Measurements from ENCODE around the gene TNFAIP3.
"Not testable (repeated sequence)": the region's sequence is repeated elsewhere in the genome, so short reads cannot be mapped to it uniquely, and the experiment has no call there.

Gene TNFAIP3

DNA sequence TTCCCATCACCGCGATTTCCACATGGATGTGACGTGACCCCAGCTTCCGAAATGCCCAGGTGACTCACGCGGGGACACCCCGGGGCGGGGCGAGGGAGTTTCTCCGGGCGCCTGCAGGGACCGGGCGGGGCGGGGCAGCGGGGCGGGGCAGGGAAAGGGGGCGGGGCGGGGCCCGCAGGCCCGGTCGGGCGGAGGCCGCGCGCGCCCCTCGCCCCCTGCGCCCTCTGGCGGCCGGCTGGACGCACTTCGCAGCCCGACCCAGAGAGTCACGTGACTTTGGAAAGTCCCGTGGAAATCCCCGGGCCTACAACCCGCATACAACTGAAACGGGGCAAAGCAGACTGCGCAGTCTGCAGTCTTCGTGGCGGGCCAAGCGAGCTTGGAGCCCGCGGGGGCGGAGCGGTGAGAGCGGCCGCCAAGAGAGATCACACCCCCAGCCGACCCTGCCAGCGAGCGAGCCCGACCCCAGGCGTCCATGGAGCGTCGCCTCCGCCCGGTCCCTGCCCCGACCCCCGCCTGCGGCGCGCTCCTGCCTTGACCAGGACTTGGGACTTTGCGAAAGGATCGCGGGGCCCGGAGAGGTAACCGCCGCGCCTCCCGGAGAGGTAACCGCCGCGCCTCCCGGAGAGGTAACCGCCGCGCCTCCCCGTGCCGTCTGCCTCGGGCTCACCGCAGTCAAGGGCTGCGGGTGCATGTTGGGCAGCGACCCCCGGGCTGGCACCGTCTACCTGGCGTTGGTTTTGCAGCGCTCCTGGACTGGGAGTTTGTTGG is at the start of gene TNFAIP3:
Gene TNFAIP3 (plus strand): TSS at position 346 of the 771 bp plus-strand sequence. CDS start 3,969 bp downstream, outside the sequence.
- DNase-seq, result peak; percentile 94

DNA sequence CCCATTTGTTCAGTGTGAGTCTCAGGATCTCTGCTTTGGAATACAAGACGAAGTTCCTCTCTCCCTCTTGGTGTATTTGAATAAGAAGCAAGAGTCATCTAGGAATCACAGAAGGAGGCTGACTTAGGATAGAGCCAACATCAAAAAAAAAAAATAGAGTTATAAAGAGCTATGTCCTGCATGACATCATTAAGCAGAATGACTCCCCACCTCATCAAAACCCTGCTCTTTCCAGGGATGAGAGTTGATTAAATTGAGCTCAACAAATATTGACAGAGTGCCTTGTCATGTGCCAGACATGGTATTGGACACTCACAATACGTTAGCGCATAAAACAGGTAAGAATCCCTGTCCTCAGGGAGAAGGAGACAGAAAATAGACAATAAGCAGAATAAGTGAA is 48.6 kb upstream of the TNFAIP3 start:
- no peak for DNase-seq

DNA sequence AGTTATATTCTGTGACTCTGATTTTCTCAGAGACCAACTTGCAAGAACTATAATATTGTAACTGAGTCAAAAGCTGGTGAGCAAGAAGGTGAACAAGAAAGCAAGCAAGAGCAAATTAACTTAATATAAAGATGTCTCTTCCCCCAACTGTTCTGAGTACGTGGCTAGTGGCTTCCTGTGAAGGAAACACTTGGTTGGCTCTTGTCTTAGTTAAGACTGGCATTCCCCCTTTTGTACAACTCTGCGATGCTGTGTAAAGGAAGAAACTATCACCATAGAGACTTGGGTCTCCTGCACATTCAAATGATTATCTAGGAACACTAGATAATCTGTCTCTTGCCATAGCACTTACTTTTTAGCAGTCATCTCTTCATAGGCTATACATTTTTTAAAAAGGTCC is 47.3 kb upstream of the TNFAIP3 start:
- DNase-seq, result peak in 1 of 2 experiments; percentile 41

DNA sequence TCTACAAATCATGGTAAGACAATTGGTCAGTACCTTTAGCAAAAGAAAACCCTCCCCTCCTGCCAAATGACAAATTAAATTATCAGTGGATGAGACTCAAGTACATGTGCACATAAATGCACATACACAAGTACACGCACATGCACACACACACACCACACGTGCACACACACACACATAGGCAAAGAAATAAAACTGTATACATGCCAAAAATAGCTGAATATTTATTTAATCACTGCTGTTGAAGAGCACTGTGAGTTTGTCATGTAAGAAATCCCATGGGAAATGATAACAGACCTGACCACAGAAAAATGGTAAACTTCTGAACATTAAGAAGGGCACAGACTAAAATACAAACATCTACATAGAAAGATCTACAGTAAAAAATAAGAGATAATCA is 46.6 kb upstream of the TNFAIP3 start:
- no peak for DNase-seq

DNA sequence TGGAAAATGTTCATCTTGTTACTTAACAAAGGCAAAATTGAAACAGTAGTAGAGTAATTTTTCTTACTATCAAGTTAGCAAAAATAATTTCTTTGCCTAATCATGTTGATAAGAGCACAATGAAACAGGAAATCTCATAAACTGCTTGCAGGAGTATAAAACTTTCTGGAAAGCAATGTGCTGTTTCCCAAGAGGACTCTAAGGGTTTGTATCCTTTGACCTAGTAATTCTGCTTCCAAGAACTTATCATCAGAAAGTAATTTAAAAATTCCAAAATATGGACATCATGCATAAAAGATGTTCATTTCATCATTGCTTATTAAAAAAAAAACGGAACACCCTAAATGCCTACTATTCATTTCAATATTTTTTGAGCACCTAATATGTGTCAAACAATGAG is 46.1 kb upstream of the TNFAIP3 start:
- no peak for DNase-seq

DNA sequence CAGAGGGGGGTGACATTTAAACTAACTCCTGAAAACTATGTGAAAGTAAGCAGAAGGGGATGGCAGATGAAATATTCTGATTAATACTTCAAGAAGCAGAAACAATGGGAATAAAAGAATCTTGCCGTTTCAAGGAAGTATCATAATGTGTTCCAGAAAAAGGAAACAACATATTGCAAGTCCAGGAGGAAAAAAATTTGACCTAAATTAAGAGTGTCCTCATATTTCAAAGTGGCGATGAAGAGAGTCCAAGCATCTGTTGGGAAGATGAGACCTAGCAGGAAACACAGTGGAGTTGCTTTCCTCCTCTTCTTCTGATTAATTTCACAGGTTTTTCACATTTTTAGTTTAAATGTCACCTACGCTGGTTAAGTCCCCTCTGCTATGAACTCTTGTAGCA is 45.6 kb upstream of the TNFAIP3 start:
- DNase-seq, result no peak

DNA sequence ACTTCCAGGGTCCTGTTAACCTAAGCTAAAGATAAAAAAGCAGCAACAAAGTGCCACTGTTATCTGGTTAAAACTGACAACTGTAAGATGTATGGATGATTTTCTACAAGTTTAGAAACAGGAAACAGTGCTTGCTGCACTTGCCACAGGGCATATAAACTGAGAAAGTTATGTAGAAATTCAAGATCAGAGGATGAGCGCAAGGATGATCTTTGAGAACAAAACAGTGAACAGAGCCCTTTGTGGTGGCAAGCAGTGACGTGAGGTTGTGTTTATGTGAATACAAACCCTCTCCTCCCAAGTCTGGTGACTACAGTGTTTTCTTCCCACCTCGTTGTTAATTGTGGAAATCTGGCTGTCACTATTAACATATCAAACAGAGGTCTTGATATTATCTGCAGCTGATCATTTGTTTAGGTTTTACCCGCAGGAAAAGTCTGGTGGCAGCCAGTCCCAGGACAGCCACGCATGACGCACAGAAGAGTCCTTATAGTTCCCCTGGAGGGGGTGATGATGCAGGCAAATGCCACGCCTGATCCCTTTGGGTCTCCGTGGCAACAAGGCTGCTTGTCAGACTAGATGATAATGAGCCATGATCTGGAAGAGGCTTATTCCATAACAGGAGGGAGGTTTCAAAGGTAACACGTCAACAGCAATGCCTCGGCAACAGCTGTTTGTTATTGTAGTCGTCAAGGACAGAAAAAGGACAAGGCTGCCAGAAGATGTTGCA is 43.1 kb upstream of the TNFAIP3 start:
- DNase-seq, result peak in 1 of 2 experiments; percentile 73

DNA sequence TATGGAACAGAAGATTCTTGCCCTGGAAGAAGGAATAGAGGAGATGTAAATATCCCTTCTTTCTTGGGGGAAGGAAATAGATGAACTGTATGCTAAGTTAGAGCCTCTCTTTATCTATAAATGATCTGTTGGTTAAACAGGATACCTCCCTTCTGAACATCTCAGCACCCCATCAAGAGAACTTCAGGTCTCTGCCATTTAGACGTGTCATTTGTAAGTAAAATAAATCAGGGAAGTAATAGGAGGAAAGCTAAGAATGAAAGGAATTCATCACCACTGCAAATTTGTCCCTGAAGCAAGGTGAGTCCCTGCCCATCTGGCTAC is 42.5 kb upstream of the TNFAIP3 start:
- DNase-seq, result no peak

DNA sequence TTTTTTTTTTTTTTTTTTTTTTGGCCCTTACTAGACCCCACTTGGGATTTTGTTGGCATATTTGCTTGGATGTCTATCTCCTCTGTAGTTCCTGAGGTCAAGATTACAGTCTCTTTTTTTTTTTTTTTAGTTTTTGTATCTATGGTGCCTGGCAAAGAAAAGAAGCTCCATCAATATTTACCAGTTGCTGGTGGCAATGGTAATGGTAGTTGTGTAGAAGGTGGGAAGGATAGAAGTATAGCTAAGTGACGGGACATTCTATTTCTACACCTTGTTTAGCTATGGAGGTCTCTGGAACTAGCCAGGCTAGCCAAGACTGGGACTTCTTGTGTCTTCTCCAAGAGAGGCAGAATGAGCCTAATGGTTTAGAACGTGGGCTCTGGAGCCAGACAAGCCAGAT is 42.2 kb upstream of the TNFAIP3 start:
- no peak for DNase-seq

DNA sequence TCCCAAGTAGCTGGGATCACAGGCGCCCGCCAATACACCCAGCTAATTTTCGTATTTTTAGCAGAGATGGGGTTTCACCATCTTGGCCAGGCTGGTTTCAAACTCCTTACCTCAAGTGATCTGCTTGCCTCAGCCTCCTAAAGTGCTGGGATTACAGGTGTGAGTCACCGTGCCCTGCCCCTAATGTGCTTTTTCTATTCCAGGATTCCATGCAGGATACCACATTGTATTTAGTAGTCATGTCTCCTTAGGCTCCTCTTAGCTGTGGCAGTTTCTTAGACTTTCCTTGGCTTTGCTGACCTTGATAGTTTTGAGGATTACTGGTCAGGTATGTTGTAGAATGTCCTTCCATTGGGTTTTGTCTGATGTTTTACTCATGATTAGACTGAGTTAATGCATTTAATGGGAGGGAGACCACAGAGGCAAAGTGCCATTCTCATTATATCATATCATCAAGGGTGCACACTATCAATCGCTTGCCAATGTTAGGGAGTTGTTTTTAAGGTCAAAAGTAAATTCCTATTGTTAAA is 39.6 kb upstream of the TNFAIP3 start:
- DNase-seq, result no peak

DNA sequence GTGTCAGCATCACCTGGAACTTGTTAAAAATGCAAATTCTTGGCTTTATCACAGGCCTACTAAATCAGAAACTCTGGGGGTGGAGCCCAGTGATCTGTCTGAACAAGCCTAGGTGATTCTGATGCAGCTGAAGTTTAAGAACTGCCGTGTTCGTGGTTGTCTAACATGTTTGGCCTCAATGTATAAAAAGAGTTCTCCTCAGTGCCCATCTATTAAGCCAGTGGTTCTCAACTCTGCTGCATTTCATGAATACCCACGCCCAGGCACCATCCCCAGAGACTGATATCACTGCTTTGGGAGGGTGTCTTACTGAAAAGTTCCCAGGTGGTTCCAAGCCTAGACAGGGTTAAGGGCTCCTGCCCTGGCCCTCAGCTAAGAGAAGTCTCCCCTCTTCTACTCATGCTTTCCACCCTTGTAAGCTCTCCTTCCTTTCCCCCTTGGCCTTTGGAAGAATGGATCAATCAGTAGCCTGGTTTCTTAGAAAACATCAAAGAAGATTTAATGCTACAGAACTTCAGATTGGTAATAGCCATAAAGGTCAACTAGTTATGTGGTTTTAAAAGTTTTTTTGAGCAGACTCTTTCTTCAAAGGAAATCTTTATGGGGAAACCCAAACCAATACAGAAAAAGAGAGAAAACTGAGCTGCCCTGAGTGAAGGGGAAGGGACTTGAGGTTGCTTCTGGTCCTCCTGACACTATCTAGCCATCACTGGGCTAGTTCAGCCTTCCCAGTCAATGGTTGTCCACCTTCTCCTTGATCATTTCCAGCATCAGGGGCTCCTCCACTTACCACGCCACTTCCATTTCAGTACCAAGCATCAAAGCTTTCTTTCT is 38.9 kb upstream of the TNFAIP3 start:
- DNase-seq, result peak in 1 of 2 experiments; percentile 28

DNA sequence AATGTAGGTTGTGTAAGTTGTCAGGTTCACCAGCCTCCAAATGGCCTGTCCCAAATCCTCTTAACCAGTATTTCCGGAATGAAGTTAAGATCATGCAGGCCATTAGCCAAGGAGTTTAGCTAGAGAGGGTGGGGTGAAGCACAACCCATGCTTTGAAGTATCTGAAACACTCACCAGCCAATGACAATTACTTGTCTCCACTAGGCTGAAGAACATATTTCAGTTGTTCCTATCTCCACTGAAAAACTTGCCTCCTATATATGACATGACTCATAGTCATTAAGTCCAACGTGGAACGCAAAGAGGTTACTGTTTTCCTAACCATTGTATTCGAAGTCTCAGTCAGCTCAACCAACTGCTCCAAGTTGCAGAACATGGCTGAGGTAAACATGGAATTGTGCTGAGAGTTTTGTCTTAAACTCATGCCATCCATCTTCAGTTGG is 37.4 kb upstream of the TNFAIP3 start:
- no peak for DNase-seq

DNA sequence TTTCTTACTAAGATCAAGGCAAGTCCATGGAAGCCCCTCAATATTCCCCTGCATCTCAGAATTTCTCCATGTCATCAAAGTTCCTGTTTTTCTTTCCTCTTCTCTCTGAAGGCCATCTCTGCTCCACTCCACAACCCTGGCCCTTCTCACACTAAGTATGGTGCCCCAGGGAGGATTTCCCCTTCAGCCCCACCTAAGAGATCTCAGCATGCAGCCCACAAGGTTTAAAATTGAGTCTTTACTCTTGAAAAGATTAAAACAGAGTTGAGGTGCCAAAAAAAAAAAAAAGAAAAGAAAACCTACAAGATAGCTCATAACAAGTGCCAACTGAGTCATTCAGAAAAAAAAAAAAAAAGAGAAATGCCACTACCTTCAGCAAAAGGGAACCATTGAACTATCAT is 36.5 kb upstream of the TNFAIP3 start:
- no peak for DNase-seq

DNA sequence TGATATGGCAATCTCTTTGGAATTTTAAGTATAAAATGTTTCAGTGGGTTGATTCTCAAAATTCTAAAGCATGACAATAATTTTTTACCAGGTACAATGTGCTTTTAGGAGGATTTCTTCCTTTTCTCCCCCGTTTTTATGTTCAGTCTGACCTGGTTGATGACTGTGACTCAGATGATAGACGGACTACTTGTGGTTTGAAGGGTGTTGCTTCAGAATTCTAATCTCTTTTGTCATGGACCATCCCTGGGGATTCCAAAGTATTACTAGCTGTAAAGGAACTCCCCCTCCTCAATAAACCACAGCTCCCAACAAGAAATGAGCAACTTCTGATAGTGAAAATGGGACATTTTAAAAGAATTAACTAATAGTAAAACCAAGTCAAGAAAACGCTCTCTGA is 34.9 kb upstream of the TNFAIP3 start:
- DNase-seq, result no peak

DNA sequence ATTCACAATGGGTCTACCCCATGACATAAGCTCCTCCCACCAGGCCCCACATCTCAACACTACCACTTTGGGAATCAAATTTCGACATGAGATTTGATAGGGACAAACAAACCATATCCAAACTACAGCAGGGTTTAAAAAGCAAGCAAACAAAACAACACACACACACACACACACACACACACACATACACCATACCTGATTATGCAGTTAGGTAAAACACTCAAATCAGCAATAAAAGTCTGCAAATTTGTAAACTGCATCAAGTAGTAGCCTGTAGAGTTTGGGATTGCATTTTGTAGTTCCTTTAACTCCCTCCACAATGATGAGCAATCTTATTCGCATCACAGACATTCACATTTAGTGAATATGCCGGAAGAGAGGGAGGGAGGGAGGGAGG is 32.6 kb upstream of the TNFAIP3 start:
- no peak for DNase-seq

DNA sequence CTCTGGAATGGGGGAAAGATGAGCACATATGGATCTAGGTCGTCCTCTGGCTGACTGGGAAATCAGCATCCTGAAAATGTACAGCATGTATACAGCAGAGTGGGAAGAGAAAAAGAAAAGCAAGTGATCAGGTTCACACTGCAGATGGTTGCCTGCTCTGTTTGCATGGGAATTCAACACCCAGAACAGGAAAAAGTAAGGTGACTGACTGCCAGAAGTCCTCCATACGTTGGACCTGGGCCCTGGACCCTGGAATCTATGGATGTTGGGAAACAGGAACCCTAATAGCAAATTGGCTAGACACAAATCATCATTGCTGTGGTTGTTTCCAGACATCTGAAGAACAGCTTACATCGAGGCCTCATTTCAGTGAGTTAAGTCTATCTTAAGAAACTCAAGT is 30.3 kb upstream of the TNFAIP3 start:
- DNase-seq, result no peak

DNA sequence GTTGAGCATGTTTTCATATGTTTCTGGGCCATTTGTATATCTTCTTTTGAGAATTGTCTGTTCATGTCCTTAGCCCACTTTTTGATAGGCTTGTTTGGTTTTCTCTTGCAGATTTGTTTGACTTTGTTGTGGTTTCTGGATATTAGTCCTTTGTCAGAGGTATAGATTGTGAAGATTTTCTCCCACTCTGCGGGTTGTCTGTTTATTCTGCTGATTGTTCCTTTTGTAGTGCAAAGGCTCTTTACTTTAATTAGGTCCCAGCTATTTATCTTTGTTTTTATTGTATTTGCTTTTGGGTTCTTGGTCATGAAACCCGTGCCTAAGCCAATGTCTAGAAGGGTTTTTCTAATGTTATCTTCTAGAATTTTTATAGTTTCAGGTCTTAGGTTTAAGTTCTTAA is 29.0 kb upstream of the TNFAIP3 start:
- DNase-seq, result not testable (repeated sequence)

DNA sequence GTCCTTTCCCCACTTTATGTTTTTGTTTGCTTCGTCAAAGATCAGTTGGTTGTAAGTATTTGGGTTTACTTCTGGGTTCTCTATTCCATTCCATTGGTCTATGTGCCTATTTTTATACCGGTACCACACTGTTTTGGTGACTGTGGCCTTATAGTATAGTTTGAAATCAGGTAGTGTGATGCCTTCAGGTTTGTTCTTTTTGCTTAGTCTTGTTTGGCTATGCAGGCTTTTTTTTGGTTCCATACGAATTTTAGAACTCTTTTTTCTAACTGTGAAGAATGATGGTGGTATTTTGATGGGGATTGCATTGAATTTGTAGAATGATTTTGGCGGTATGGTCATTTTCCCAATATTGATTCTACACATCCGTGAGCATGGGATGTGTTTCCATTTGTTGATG is 28.5 kb upstream of the TNFAIP3 start:
- DNase-seq, result not testable (repeated sequence)

DNA sequence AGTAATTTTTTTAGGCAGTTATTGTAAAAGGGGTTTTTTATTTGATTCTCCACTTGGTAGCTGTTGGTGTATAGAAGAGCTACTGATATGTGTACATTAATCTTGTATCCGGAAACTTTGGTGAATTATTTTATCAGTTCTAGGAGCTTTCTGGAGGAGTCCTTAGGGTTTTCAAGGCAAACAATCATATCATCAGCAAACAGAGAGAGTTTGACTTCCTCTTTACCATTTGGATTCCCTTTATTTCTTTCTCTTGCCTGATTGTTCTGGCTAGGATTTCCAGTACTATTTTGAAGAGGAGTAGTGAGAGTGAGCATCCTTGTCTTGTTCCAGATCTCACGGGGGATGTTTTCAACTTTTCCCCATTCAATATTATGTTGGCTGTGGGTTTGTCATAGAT is 28.0 kb upstream of the TNFAIP3 start:
- no peak for DNase-seq

DNA sequence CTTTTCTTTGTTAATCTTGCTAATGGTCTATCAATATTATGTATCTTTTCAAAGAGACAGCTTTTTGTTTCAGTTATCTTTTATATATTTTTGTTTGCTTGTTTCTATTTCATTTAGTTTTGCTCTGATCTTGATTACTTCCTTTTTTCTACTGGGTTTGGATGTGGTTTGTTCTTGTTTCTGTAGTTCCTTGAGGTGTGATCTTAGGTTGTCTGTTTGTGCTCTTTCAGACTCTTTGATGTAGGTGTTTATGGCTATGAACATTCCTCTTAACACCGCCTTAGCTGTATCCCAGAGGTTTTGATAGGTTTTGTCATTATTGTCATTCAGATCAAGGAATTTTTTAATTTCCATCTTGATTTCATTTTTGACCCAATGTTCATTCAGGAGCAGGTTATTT is 26.8 kb upstream of the TNFAIP3 start:
- DNase-seq, result no peak

DNA sequence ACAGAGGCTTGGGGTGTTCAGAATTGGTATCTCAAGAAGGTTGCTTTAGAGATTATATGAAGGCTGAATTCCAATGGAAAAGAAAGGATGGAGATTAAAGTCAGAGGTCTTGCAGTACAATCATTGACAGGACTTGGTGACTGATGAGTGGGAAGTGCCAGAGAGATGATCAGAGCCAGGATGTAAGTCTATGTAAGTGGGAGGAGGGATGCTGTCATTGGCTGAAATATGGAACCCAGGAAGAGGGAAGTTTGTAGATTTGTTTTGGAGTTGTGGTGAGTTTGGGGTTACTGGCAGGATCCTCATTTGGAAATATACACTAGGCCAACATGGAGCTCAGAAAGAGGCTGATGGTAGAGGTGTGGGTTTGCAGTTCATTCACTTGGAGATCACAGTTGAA is 23.8 kb upstream of the TNFAIP3 start:
- DNase-seq, result no peak

DNA sequence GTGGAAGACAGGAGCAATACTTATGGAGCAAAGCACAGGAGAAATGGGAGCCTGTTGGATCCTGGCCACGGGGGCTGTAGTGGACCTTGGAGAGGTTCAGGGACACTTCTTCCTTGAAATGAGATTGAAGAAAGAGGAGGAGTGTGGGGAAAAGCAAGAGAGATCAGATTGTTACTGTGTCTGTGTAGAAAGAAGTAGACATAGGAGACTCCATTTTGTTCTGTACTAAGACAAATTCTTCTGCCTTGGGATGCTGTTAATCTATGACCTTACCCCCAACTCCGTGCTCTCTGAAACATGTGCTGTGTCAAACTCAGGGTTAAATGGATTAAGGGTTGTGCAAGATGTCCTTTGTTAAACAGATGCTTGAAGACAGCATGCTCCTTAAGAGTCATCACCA is 22.7 kb upstream of the TNFAIP3 start:
- DNase-seq, result not testable (repeated sequence)

DNA sequence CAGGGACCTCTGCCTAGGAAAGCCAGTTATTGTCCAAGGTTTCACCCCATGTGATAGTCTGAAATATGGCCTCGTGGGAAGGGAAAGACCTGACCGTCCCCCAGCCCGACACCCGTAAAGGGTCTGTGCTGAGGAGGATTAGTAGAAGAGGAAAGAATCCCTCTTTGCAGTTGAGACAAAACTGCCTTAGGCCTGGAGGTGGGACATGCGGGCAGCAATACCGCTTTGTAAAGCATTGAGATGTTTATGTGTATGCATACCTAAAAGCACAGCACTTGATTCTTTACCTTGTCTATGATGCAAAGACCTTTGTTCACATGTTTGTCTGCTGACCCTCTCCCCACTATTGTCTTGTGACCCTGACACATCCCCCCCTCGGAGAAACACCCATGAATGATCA is 22.3 kb upstream of the TNFAIP3 start:
- DNase-seq, result not testable (repeated sequence)

Measured in stimulated activated CD4-positive, alpha-beta T cell treated with anti-CD3 and anti-CD28 coated beads, Interleukin-4, amount 100 ng/mL, for 4 hours (primary cell).